CD4-positive, alpha-beta T cell treated with Interleukin-1 beta for 1 hour (primary cell): ENCODE measurements around the gene HBS1L.

Experiments
- DNase-seq, 2 donors: peaks; one replicate each; pipeline ENCODE4 v3.0.0-alpha.2; 2020 to 2022

HBS1L gene

GRCh38 chr6:134995536-134995935, 59.1 kb downstream of the HBS1L start:
- DNase-seq = no peak

GRCh38 chr6:134994431-134994830, 60.2 kb downstream of the HBS1L start:
- DNase-seq = no peak

- DNase-seq = no peak
These were observed 62.5 kb downstream of the HBS1L start for GRCh38 chr6:134992155-134992554.

GRCh38 chr6:134990262-134990661, 64.4 kb downstream of the HBS1L start:
- no peak for DNase-seq

GRCh38 chr6:134984821-134985220, 69.8 kb downstream of the HBS1L start:
- no peak for DNase-seq

GRCh38 chr6:134983823-134984222, 70.8 kb downstream of the HBS1L start:
- DNase-seq = no peak

GRCh38 chr6:134982161-134982560, 72.5 kb downstream of the HBS1L start:
- no peak for DNase-seq

GRCh38 chr6:134980846-134981245, 73.8 kb downstream of the HBS1L start:
- no peak for DNase-seq

GRCh38 chr6:134979142-134979541, 75.5 kb downstream of the HBS1L start:
- no peak for DNase-seq

- DNase-seq = no peak
These were observed 80.3 kb downstream of the HBS1L start for GRCh38 chr6:134974370-134974769.

- no peak for DNase-seq
These were observed 86.9 kb downstream of the HBS1L start for GRCh38 chr6:134967711-134968110.

GRCh38 chr6:134964451-134965203, 90.0 kb downstream of the HBS1L start:
- no peak for DNase-seq

GRCh38 chr6:134962421-134962820, 92.2 kb downstream of the HBS1L start:
- no peak for DNase-seq

- no peak for DNase-seq
These were observed 93.3 kb downstream of the HBS1L start for GRCh38 chr6:134961366-134961765.

- no peak for DNase-seq
These were observed 95.0 kb downstream of the HBS1L start for GRCh38 chr6:134959603-134960002.

- DNase-seq = no peak
These were observed 97.9 kb downstream of the HBS1L start for GRCh38 chr6:134956676-134957075.

- no peak for DNase-seq
These were observed 98.6 kb downstream of the HBS1L start for GRCh38 chr6:134956032-134956431.

- no peak for DNase-seq
These were observed 100.2 kb downstream of the HBS1L start for GRCh38 chr6:134954272-134955000.

- DNase-seq = no peak
These were observed 102.9 kb downstream of the HBS1L start for GRCh38 chr6:134951494-134952263.

GRCh38 chr6:134950482-134950881, 104.1 kb downstream of the HBS1L start:
- no peak for DNase-seq

- no peak for DNase-seq
These were observed 104.7 kb downstream of the HBS1L start, which contains the start of gene ALDH8A1 for GRCh38 chr6:134949927-134950326. ALDH8A1 (minus strand) TSS chr6:134950101; CDS start chr6:134950053, 48 bp downstream.

GRCh38 chr6:134948691-134949090, 105.9 kb downstream of the HBS1L start:
- DNase-seq = no peak

- DNase-seq = no peak
These were observed 106.5 kb downstream of the HBS1L start for GRCh38 chr6:134948142-134948541.

GRCh38 chr6:134945045-134945444, 109.6 kb downstream of the HBS1L start:
- DNase-seq = no peak
